Stomach (tissue), 9 donors: Measurements from ENCODE around the gene SSTR3. TPM values are rescaled to one million over a fixed set of nuclear protein-coding genes. Genes with fewer than 3 reads are reported as not detected.
A peak's percentile ranks its signal among the peaks of the same experiment; 100 is the strongest.

Experiments used
- DNase-seq, 2 donors: peaks; one replicate each; pipeline versions ENCODE4 v3.0.0 to v3.0.0-alpha.2; 2013 to 2019
- H3K27ac ChIP-seq, 5 donors: fragments of 200-600 bp in 4 of 5; sonication (generic) in 4 of 5; one replicate each; pipeline ENCODE4 v1.5.1; 2013 to 2019; ENCODE audit warnings: mild to moderate bottlenecking in 1 of 5, moderate library complexity in 1 of 5
- H3K27me3 ChIP-seq, 3 donors: fragments of 200-600 bp; sonication (generic); one replicate each; pipeline ENCODE4 v1.5.1; 2017 to 2019; ENCODE audit warnings: mixed run types in 1 of 3
- H3K36me3 ChIP-seq, 4 donors: fragments of 200-600 bp; sonication (generic); 1 replicate in 3 of 4; 2 replicates in 1 of 4; pipeline ENCODE4 v1.5.1; 2016 to 2019
- H3K4me1 ChIP-seq, 4 donors: fragments of 200-600 bp; sonication (generic); one replicate each; pipeline ENCODE4 v1.5.1; 2016 to 2019
- H3K4me3 ChIP-seq, 4 donors: fragments of 200-600 bp; sonication (generic) in 3 of 4; one replicate each; pipeline ENCODE4 v1.5.1; 2016 to 2019; ENCODE audit warnings: mild to moderate bottlenecking in 1 of 4
- H3K9me3 ChIP-seq, 4 donors: fragments of 200-600 bp; sonication (generic); one replicate each; pipeline ENCODE4 v1.5.1; 2016 to 2019
- EP300 ChIP-seq: sonication (generic); formaldehyde crosslinking; IDR thresholded peaks from one replicate; pipeline ENCODE4 v1.6.1; 2017; ENCODE audit warnings: antibody characterized with exemption
- POLR2A ChIP-seq, 4 donors: fragments of 450-650 bp; IDR thresholded peaks; one replicate each; pipeline ENCODE4 v1.6.1; 2016; ENCODE audit warnings: antibody characterized with exemption in 4 of 4, control low read depth in 2 of 4, mild to moderate bottlenecking in 1 of 4, moderate library complexity in 1 of 4
- POLR2AphosphoS5 ChIP-seq, 3 donors: sonication (generic); formaldehyde crosslinking; IDR thresholded peaks; one replicate each; pipeline ENCODE4 v1.6.1; 2016; ENCODE audit warnings: antibody characterized with exemption in 3 of 3
- WGBS, 5 donors: extraction: QIAGEN DNeasy Blood & Tissue Kit in 3 of 5; methylation state at CpG; one replicate each; pipeline versions ENCODE4 v1.1.5 to v1.1.7; 2013 to 2018; 5-methylcytosine and 5-hydroxymethylcytosine counted together
- intact Hi-C: fragments of 100-400 bp; cut with DNase I; formaldehyde crosslinking; loops from one replicate; pipeline ENCODE4 v1.15.1; 2023; ENCODE audit warnings: low total_unique reads
- polyA plus RNA-seq, 3 donors: library from polyadenylated mRNA; stranded (reverse); fragments of 200-250 nt; gene quantifications; one replicate each; pipeline ENCODE4 v1.2.3, GENCODE V29; 2013
- total RNA-seq, 5 donors: library from RNA; depleted of rRNA; stranded (reverse); fragments of >200 nt; gene quantifications; one replicate each; pipeline versions ENCODE4 v1.1.0 to v1.2.3, GENCODE V29; 2014 to 2016
- TF ChIP-seq, protein P1 (sequence below), 7 experiments: fragments of 450-650 bp in 4 of 7; fragments of 200-600 bp in 3 of 7; sonication (generic) in 3 of 7; IDR thresholded peaks; one replicate each; pipeline ENCODE4 v1.5.1; 2016 to 2019; ENCODE audit warnings: antibody characterized with exemption in 7 of 7, control low read depth in 2 of 7, mild to moderate bottlenecking in 1 of 7
- donor health status: healthy with polysubstance abuse.
- donor health status: Bipolar disorder and iron deficiency.
- donor health status: healthy.

The SSTR3 gene
- total and polyA plus RNA-seq, 8 donors = 0.05 to 0.37 (median 0.12) TPM; not detected in 5

DNA sequence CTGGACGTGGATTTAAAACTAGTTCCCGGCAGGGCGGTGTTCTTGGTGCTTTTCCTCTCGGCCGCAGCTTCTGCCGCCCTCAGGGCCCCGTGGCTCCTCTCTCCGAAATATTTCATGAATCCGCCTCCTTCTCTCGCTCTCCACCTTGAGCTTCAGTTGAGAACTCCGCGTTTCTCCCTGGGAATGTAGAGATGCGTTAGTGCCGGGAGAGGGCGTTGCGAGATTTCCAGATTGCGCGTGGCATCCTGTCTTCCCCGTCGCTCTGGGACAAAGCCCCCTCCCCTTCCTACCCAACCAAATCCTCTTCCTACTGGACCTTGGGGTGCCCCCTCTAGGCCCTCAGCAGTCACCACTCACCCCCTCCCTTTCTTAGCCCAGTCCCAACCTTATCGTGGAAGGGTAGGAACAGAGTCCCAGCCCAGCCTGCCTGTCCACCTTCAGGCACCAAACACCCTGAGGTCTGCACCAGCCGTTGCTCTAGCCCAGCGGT lies 47.3 kb upstream of the SSTR3 start:
- intact Hi-C loops = no loop called here
- no peaks in the 10 kb centered on the region for H3K36me3 ChIP-seq
- peaks cover 0 to 15% (median 0%) of the 10 kb centered on the region in 4 donors for H3K4me1 ChIP-seq
- H3K27me3 ChIP-seq = peaks cover 3 to 75% (median 46%) of the 10 kb centered on the region in 3 donors
- no peak overlapping the region for H3K4me3 ChIP-seq
- TF ChIP-seq EP300 = no peak
- TF ChIP-seq, protein P1, sequence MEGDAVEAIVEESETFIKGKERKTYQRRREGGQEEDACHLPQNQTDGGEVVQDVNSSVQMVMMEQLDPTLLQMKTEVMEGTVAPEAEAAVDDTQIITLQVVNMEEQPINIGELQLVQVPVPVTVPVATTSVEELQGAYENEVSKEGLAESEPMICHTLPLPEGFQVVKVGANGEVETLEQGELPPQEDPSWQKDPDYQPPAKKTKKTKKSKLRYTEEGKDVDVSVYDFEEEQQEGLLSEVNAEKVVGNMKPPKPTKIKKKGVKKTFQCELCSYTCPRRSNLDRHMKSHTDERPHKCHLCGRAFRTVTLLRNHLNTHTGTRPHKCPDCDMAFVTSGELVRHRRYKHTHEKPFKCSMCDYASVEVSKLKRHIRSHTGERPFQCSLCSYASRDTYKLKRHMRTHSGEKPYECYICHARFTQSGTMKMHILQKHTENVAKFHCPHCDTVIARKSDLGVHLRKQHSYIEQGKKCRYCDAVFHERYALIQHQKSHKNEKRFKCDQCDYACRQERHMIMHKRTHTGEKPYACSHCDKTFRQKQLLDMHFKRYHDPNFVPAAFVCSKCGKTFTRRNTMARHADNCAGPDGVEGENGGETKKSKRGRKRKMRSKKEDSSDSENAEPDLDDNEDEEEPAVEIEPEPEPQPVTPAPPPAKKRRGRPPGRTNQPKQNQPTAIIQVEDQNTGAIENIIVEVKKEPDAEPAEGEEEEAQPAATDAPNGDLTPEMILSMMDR (IDR thresholded peaks at IDR 0.05) = peak in 1 of 7 experiments; percentile 13
- no peak overlapping the region for H3K27ac ChIP-seq
- peaks cover 10 to 13% (median 12%) of the 10 kb centered on the region in 4 donors for H3K9me3 ChIP-seq
- WGBS, 5 donors = 5 to 10% (median 8%) methylated on average over 23 of the region's 23 CpGs
- DNase-seq = peak in 1 of 2 donors; percentile 68

DNA sequence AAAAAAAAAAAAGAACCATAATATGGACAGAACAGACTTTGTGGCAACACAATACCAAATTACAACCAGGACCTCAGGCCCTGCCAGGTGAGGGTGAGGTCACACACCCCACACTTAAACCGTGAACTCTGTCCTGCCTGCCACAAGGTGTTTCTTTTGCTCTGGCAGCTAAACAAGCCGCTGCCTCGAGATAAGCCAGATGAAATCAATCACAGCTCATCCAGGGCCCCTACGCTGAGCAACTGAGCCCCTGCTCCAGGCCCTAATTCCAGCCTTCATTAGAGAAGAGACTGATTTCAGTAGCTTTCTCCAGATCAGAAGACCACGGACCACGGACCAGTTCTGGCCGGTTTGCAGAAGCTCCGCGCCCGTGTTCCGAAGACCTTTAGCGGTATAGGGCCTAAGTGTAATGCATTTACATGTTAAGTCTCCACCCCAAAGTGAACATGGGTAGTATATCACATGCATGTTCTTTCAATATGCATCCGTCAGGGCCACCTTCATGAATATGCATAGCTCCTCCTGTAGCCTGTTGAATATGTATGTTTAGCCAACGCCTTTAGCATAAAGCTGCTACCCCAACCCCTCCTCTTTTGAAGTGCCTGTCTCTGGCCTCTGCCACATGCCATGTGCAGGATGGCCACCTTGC lies 46.6 kb upstream of the SSTR3 start:
- peaks cover 3 to 6% (median 5%) of the 10 kb centered on the region in 4 donors for H3K9me3 ChIP-seq
- no peak for DNase-seq
- intact Hi-C loops = no loop called here
- H3K4me3 ChIP-seq = no peak overlapping the region
- WGBS, 5 donors = 61 to 73% (median 71%) methylated on average over 14 of the region's 14 CpGs
- no peak overlapping the region for H3K27ac ChIP-seq
- TF ChIP-seq, protein P1 (IDR thresholded peaks at IDR 0.05) = no peak
- no peak for TF ChIP-seq POLR2AphosphoS5 (IDR thresholded peaks at IDR 0.05)
- no peak for TF ChIP-seq EP300
- TF ChIP-seq POLR2A (IDR thresholded peaks at IDR 0.05) = no peak
- peaks cover 3 to 81% (median 41%) of the 10 kb centered on the region in 3 donors for H3K27me3 ChIP-seq
- H3K4me1 ChIP-seq = peaks cover 0 to 15% (median 0%) of the 10 kb centered on the region in 4 donors
- H3K36me3 ChIP-seq = no peaks in the 10 kb centered on the region

DNA sequence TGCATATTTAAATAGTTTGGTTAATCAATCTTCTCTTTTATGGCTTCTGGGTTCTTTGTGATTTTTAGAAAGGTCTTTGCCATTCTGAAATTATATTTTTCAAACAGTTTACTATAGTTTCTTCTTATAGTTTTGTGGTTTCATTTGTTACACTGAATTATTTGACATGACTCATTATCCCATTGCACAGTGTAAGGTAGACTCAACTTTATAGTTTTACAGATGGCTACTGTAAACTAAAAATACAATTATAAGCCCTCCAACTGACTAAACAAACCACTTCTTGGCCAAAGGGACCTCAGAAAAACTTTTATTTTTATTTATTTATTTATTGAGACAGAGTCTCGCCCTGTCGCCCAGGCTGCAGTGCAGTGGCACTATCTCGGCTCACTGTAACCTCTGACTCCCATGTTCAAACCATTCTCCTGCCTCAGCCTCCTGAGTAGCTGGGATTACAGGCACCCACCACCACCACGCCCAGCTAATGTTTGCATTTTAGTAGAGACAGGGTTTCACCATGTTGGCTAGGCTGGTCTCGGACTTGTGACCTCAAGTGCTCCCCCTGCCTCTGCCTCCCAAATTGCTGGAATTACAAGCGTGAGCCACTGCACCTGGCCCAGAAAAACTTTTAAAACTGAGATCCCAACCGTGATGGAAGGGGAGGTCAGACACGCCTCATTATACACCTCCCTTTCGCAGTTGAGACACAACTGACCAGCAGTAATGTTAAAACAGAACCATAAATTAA lies 45.9 kb upstream of the SSTR3 start:
- no peak overlapping the region for H3K27ac ChIP-seq

DNA sequence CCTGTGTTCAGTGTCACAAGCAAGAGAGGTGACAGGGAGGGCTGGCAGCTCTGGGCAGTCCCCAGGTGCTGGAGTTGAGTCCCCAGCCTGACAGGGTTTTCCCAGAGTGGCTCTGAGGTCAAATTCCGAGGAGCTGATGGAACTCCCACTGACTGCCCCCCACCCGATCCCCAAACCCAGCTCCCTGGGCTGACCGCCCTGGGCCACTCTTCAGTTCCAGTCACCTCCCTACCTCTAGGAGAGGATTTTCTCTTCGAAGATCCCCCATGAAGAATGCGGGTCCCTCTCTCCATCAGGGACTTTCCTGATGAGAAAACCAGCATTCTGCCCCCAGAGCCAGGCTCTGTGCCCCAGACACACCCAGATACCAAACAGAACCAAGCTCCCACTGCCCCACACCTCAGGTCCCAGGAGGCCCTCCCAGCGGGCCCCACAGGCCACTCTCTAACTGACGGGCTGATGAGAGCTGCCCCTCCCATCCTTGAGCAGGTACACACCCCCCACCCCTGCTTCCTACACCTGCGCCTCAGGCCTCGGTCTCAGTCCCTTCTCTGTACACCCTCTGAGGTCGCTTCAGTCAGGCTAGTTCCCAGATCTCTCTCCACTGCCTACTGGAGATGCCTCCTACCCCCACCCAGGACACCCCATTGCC lies 43.9 kb upstream of the SSTR3 start:
- WGBS, 5 donors = 34 to 55% (median 50%) methylated on average over 10 of the region's 10 CpGs
- DNase-seq = no peak
- no peaks in the 10 kb centered on the region for H3K36me3 ChIP-seq
- H3K9me3 ChIP-seq = no peaks in the 10 kb centered on the region
- peaks cover 3 to 89% (median 40%) of the 10 kb centered on the region in 3 donors for H3K27me3 ChIP-seq
- H3K4me3 ChIP-seq = no peak overlapping the region
- H3K4me1 ChIP-seq = peaks cover 0 to 15% (median 0%) of the 10 kb centered on the region in 4 donors
- intact Hi-C loops = no loop called here
- TF ChIP-seq EP300 (no peak), POLR2AphosphoS5 (IDR thresholded peaks at IDR 0.05) (no peak), POLR2A (IDR thresholded peaks at IDR 0.05) (no peak)
- TF ChIP-seq, protein P1 (IDR thresholded peaks at IDR 0.05) = no peak
- H3K27ac ChIP-seq = no peak overlapping the region

More for the DNA sequence above, 45.9 kb upstream of the SSTR3 start:
- H3K27me3 ChIP-seq = peaks cover 3 to 88% (median 40%) of the 10 kb centered on the region in 3 donors
- no peak for TF ChIP-seq POLR2A (IDR thresholded peaks at IDR 0.05)
- no peaks in the 10 kb centered on the region for H3K36me3 ChIP-seq
- H3K4me1 ChIP-seq = peaks cover 0 to 15% (median 0%) of the 10 kb centered on the region in 4 donors
- H3K9me3 ChIP-seq = no peaks in the 10 kb centered on the region
- WGBS, 5 donors = 62 to 77% (median 74%) methylated on average over 9 of the region's 9 CpGs
- no peak overlapping the region for H3K4me3 ChIP-seq
- no peak for DNase-seq
- intact Hi-C loops = no loop called here
